ENCODE measurements around the gene NHLH2. TPM values are rescaled to one million over a fixed set of nuclear protein-coding genes. Genes with fewer than 3 reads are reported as not detected.

NHLH2 gene
- total and polyA plus RNA-seq, 7 donors, result 0.28 TPM; not detected in 6

- peaks cover 36 to 76% (median 47%) of the 10 kb centered on the region in 3 donors for H3K27me3 ChIP-seq
Observed at GRCh38 chr1:115839029-115839678, 1.8 kb downstream of the NHLH2 start.

GRCh38 chr1:115838431-115839028 lies 2.4 kb downstream of the NHLH2 start:
- no peak overlapping the region for H3K27ac ChIP-seq
- TF ChIP-seq POLR2A (IDR thresholded peaks at IDR 0.05) (no peak), CTCF (IDR thresholded peaks at IDR 0.05) (no peak), EP300 (IDR thresholded peaks at IDR 0.05) (no peak), POLR2AphosphoS5 (IDR thresholded peaks at IDR 0.05) (no peak)
- H3K36me3 ChIP-seq, result no peaks in the 10 kb centered on the region
- peak overlapping the region in 3 of 4 donors; percentile 19 to 39 (median 32) for H3K4me3 ChIP-seq
- H3K27me3 ChIP-seq, result peaks cover 36 to 76% (median 47%) of the 10 kb centered on the region in 3 donors
- intact Hi-C loops (cut with DNase I), result no loop called here
- H3K9me3 ChIP-seq, result no peaks in the 10 kb centered on the region
- 2% methylated on average over 67 of the region's 67 CpGs for WGBS, 2 donors
- DNase-seq, result no peak
- H3K4me1 ChIP-seq, result peaks cover 0 to 24% (median 23%) of the 10 kb centered on the region in 4 donors

More at GRCh38 chr1:115839029-115839678, 1.8 kb downstream of the NHLH2 start:
- intact Hi-C loops (cut with DNase I), result no loop called here
- no peak for TF ChIP-seq CTCF (IDR thresholded peaks at IDR 0.05)
- no peak for TF ChIP-seq EP300 (IDR thresholded peaks at IDR 0.05)
- no peak for TF ChIP-seq POLR2A (IDR thresholded peaks at IDR 0.05)
- TF ChIP-seq POLR2AphosphoS5 (IDR thresholded peaks at IDR 0.05), result no peak
- Histone ChIP-seq H3K36me3 (no peaks in the 10 kb centered on the region), H3K9me3 (no peaks in the 10 kb centered on the region), H3K4me3 (peak overlapping the region in 3 of 4 donors; percentile 19 to 39 (median 32)), H3K27ac (no peak overlapping the region), H3K4me1 (peaks cover 0 to 24% (median 23%) of the 10 kb centered on the region in 4 donors)
- 1% methylated on average over 49 of the region's 49 CpGs for WGBS, 2 donors
- no peak for DNase-seq

GRCh38 chr1:115837740-115838421 lies 3.0 kb downstream of the NHLH2 start:
- H3K27me3 ChIP-seq, result peaks cover 36 to 75% (median 47%) of the 10 kb centered on the region in 3 donors
- intact Hi-C loops (cut with DNase I), result no loop called here
- TF ChIP-seq POLR2AphosphoS5 (IDR thresholded peaks at IDR 0.05), result no peak
- TF ChIP-seq POLR2A (IDR thresholded peaks at IDR 0.05), result no peak
- TF ChIP-seq EP300 (IDR thresholded peaks at IDR 0.05), result no peak
- TF ChIP-seq CTCF (IDR thresholded peaks at IDR 0.05), result no peak
- peaks cover 0 to 24% (median 23%) of the 10 kb centered on the region in 4 donors for H3K4me1 ChIP-seq
- DNase-seq, result no peak
- H3K9me3 ChIP-seq, result no peaks in the 10 kb centered on the region
- 2 to 3% methylated on average over 80 of the region's 80 CpGs for WGBS, 2 donors
- H3K4me3 ChIP-seq, result peak overlapping the region in 2 of 4 donors; percentile 32 to 39
- H3K27ac ChIP-seq, result no peak overlapping the region
- no peaks in the 10 kb centered on the region for H3K36me3 ChIP-seq

- intact Hi-C loops (cut with DNase I), result no loop called here
- WGBS, 2 donors, result 24 to 25% methylated on average over 4 of the region's 4 CpGs
- peaks cover 36 to 69% (median 47%) of the 10 kb centered on the region in 3 donors for H3K27me3 ChIP-seq
- H3K9me3 ChIP-seq, result no peaks in the 10 kb centered on the region
- H3K4me1 ChIP-seq, result peaks cover 0 to 24% (median 23%) of the 10 kb centered on the region in 4 donors
- no peak for TF ChIP-seq POLR2A (IDR thresholded peaks at IDR 0.05)
- TF ChIP-seq CTCF (IDR thresholded peaks at IDR 0.05), result no peak
- TF ChIP-seq POLR2AphosphoS5 (IDR thresholded peaks at IDR 0.05), result no peak
- no peak for TF ChIP-seq EP300 (IDR thresholded peaks at IDR 0.05)
- H3K4me3 ChIP-seq, result no peak overlapping the region
- no peak for DNase-seq
- H3K27ac ChIP-seq, result no peak overlapping the region
- H3K36me3 ChIP-seq, result no peaks in the 10 kb centered on the region
Observed at GRCh38 chr1:115837341-115837739, 3.6 kb downstream of the NHLH2 start.

All from sigmoid colon (tissue), 7 donors.